ENCODE data around the gene SLC39A8. TPM values are rescaled to one million over a fixed set of nuclear protein-coding genes. Genes with fewer than 3 reads are reported as not detected.

Gene SLC39A8
- total RNA-seq: 10 to 100 TPM in 1 of 2 donors, 1 to 10 TPM in 1; 5.1 to 12.1 TPM

- no peaks in the 10 kb centered on the region for H3K9me3 ChIP-seq
- peaks cover 0 to 7% of the 10 kb centered on the region in 2 donors for H3K4me1 ChIP-seq (ENCODE audit: control insufficient read depth in 1 of 2, low read depth in 2 of 2)
- H3K27me3 ChIP-seq (replicated peaks; ENCODE audit: insufficient read depth): no peaks in the 10 kb centered on the region
- H3K36me3 ChIP-seq: no peaks in the 10 kb centered on the region
- peak; percentile 82 for TF ChIP-seq CTCF (IDR thresholded peaks at IDR 0.05)
- peak; percentile 82 for ATAC-seq (ENCODE audit: insufficient number of reproducible peaks, low FRiP score, low read depth)
- H3K4me3 ChIP-seq: peak within 1 kb of the TSS; percentile 81
- peak within 1 kb of the TSS; percentile 27 to 41 for H3K27ac ChIP-seq
- DNase-seq (ENCODE audit: low spot score): peak; percentile 65
These were observed at the start of gene SLC39A8 for GRCh38 chr4:102344954-102345794. TSS of gene SLC39A8 (minus strand) at chr4:102345482. CDS start at chr4:102344662, 820 bp downstream.

- Histone ChIP-seq H3K4me1 (ENCODE audit: control insufficient read depth in 1 of 2, low read depth in 2 of 2) (no peaks in the 10 kb centered on the region), H3K36me3 (no peaks in the 10 kb centered on the region), H3K9me3 (no peaks in the 10 kb centered on the region), H3K27ac (no peak overlapping the region), H3K27me3 (replicated peaks; ENCODE audit: insufficient read depth) (no peaks in the 10 kb centered on the region), H3K4me3 (no peak overlapping the region)
- DNase-seq (ENCODE audit: low spot score): no peak
- TF ChIP-seq CTCF (IDR thresholded peaks at IDR 0.05): no peak
- no peak for ATAC-seq (ENCODE audit: insufficient number of reproducible peaks, low FRiP score, low read depth)
These were observed 46.9 kb upstream of the SLC39A8 start for GRCh38 chr4:102392033-102392744.

- no peak for ATAC-seq (ENCODE audit: insufficient number of reproducible peaks, low FRiP score, low read depth)
- TF ChIP-seq CTCF (IDR thresholded peaks at IDR 0.05): no peak
These were observed 45.2 kb upstream of the SLC39A8 start for GRCh38 chr4:102390438-102390837.

GRCh38 chr4:102388611-102389010 lies 43.3 kb upstream of the SLC39A8 start:
- H3K27me3 ChIP-seq (replicated peaks; ENCODE audit: insufficient read depth): no peaks in the 10 kb centered on the region
- no peak for ATAC-seq (ENCODE audit: insufficient number of reproducible peaks, low FRiP score, low read depth)
- no peak for DNase-seq (ENCODE audit: low spot score)
- no peak for TF ChIP-seq CTCF (IDR thresholded peaks at IDR 0.05)
- no peaks in the 10 kb centered on the region for H3K4me1 ChIP-seq (ENCODE audit: control insufficient read depth in 1 of 2, low read depth in 2 of 2)
- no peak overlapping the region for H3K27ac ChIP-seq
- H3K36me3 ChIP-seq: no peaks in the 10 kb centered on the region
- no peaks in the 10 kb centered on the region for H3K9me3 ChIP-seq
- no peak overlapping the region for H3K4me3 ChIP-seq

More at GRCh38 chr4:102390438-102390837, 45.2 kb upstream of the SLC39A8 start:
- no peak for DNase-seq (ENCODE audit: low spot score)
- no peak overlapping the region for H3K27ac ChIP-seq
- no peaks in the 10 kb centered on the region for H3K9me3 ChIP-seq
- no peaks in the 10 kb centered on the region for H3K36me3 ChIP-seq
- no peaks in the 10 kb centered on the region for H3K4me1 ChIP-seq (ENCODE audit: control insufficient read depth in 1 of 2, low read depth in 2 of 2)
- no peak overlapping the region for H3K4me3 ChIP-seq
- H3K27me3 ChIP-seq (replicated peaks; ENCODE audit: insufficient read depth): no peaks in the 10 kb centered on the region

- Histone ChIP-seq H3K4me3 (no peak overlapping the region), H3K9me3 (no peaks in the 10 kb centered on the region), H3K27ac (no peak overlapping the region), H3K27me3 (replicated peaks; ENCODE audit: insufficient read depth) (no peaks in the 10 kb centered on the region), H3K4me1 (ENCODE audit: control insufficient read depth in 1 of 2, low read depth in 2 of 2) (no peaks in the 10 kb centered on the region), H3K36me3 (no peaks in the 10 kb centered on the region)
- TF ChIP-seq CTCF (IDR thresholded peaks at IDR 0.05): no peak
- ATAC-seq (ENCODE audit: insufficient number of reproducible peaks, low FRiP score, low read depth) (no peak), DNase-seq (ENCODE audit: low spot score) (no peak)
These were observed 42.4 kb upstream of the SLC39A8 start for GRCh38 chr4:102387552-102388150.
